Caco-2 (cell line): ENCODE data around the gene XPO5. TPM values are rescaled to one million over a fixed set of nuclear protein-coding genes. Genes with fewer than 3 reads are reported as not detected.
A peak's percentile ranks its signal among the peaks of the same experiment; 100 is the strongest.

Experiments used
- BruUV-seq: library from RNA; stranded (reverse); fragments of 400-500 nt; replicated peaks from 2 replicates; lab custom pipeline; 2021; lab: Mats Ljungman, UMichigan
- CTCF ChIA-PET: fragments of 300-600 bp; sonication (Branson Sonifier 250); formaldehyde crosslinking; loops from one replicate; lab custom pipeline; 2022; ENCODE audit warnings: antibody characterized with exemption; lab: Charles Lee
- POLR2A ChIA-PET: fragments of 300-600 bp; sonication (Branson Sonifier 250); formaldehyde crosslinking; loops from one replicate; lab custom pipeline; 2022; ENCODE audit warnings: antibody characterized with exemption; lab: Charles Lee
- DNase-seq, 2 experiments: peaks; one replicate each; pipeline versions ENCODE4 v3.0.0 to v3.0.0-alpha.2; 2020 to 2022
- H3K27me3 ChIP-seq: replicated peaks from 2 replicates; pipeline ENCODE4 v1.6.0; 2011; ENCODE audit warnings: low read length; ENCODE audit not compliant: control insufficient read depth, insufficient read depth
- H3K36me3 ChIP-seq: 2 replicates; pipeline ENCODE4 v1.5.1; 2011; ENCODE audit warnings: low read length; ENCODE audit not compliant: control insufficient read depth, insufficient read depth
- H3K4me1 ChIP-seq: fragments of 250-450 bp; sonication (Bioruptor Pico); 2 replicates; pipeline ENCODE4 v1.5.1; 2020; ENCODE audit warnings: mild to moderate bottlenecking
- H3K4me3 ChIP-seq: 2 replicates; pipeline ENCODE4 v1.5.1; 2011; ENCODE audit warnings: low read depth, mild to moderate bottlenecking, control low read depth, low read length
- H3K9me3 ChIP-seq: fragments of 250-450 bp; sonication (Bioruptor Pico); 2 replicates; pipeline ENCODE4 v1.5.1; 2020; ENCODE audit warnings: mild to moderate bottlenecking, moderate library complexity
- H3K27ac Mint-ChIP-seq: one replicate; pipeline ENCODE4 v1.8.0; 2022; ENCODE audit warnings: mixed read lengths; ENCODE audit not compliant: unreplicated experiment
- H3K27me3 Mint-ChIP-seq: one replicate; pipeline ENCODE4 v1.8.0; 2022; ENCODE audit warnings: mixed read lengths; ENCODE audit not compliant: insufficient read depth, unreplicated experiment
- H3K36me3 Mint-ChIP-seq: one replicate; pipeline ENCODE4 v1.8.0; 2022; ENCODE audit warnings: mild to moderate bottlenecking, mixed read lengths; ENCODE audit not compliant: insufficient read depth, unreplicated experiment
- H3K4me1 Mint-ChIP-seq: one replicate; pipeline ENCODE4 v1.8.0; 2022; ENCODE audit warnings: low read depth, mixed read lengths; ENCODE audit not compliant: unreplicated experiment
- H3K4me3 Mint-ChIP-seq: one replicate; pipeline ENCODE4 v1.8.0; 2022; ENCODE audit warnings: mild to moderate bottlenecking, moderate library complexity, mixed read lengths; ENCODE audit not compliant: unreplicated experiment
- H3K9me3 Mint-ChIP-seq: one replicate; pipeline ENCODE4 v1.8.0; 2022; ENCODE audit warnings: mixed read lengths; ENCODE audit not compliant: unreplicated experiment
- CTCF ChIP-seq, 2 experiments: fragments of 200-600 bp in 1 of 2; IDR thresholded peaks; 1 replicate in 1 of 2; 2 replicates in 1 of 2; pipeline versions ENCODE4 v1.5.1 to v1.8.0; 2011 to 2022; ENCODE audit warnings: antibody characterized with exemption in 1 of 2, control low read depth in 1 of 2, inconsistent platforms in 1 of 2, low read depth in 1 of 2, low read length in 1 of 2, mild to moderate bottlenecking in 1 of 2, moderate library complexity in 1 of 2; ENCODE audit not compliant: insufficient read depth in 1 of 2, severe bottlenecking in 1 of 2, unreplicated experiment in 1 of 2
- intact Hi-C: fragments of 100-400 bp; cut with micrococcal nuclease; formaldehyde crosslinking; loops from one replicate; pipeline ENCODE4 v1.10.0; 2022; ENCODE audit not compliant: unreplicated experiment
- total RNA-seq: library from RNA; stranded (reverse); gene quantifications from 2 replicates; pipeline ENCODE4 v1.2.3, GENCODE V29; 2022

XPO5 gene
- total RNA-seq, 1 experiment from 2014 or later = 79.3 TPM

GRCh38 chr6:43506667-43507471, 69.0 kb downstream of the XPO5 start:
- Histone ChIP-seq H3K9me3 (no peaks in the 10 kb centered on the region), H3K36me3 (no peaks in the 10 kb centered on the region; the same call in 1 of the 2 replicates), H3K4me1 (peaks cover 10% of the 10 kb centered on the region; the same call in 1 of the 2 replicates), H3K4me3 (no peak overlapping the region), H3K27me3 (no peaks in the 10 kb centered on the region)
- H3K36me3 Mint-ChIP-seq = peaks cover 36% of the 10 kb centered on the region
- peak; percentile 70 to 84 for DNase-seq
- peaks cover 6% of the 10 kb centered on the region for H3K27me3 Mint-ChIP-seq
- CTCF ChIA-PET = interaction anchor here (0.8 to 2.9 kb wide), 9 partner anchors 10 to 278 kb away, joined by 3 to 20 read pairs (median 8); partner anchors contain the start of genes DNPH1, POLR1C, YIPF3 and ZNF318
- H3K4me1 Mint-ChIP-seq = peaks cover 7% of the 10 kb centered on the region
- no peaks in the 10 kb centered on the region for H3K9me3 Mint-ChIP-seq
- TF ChIP-seq CTCF (IDR thresholded peaks at IDR 0.05; ENCODE audit: insufficient read depth in 1 of 2, low read depth in 1 of 2, low read length in 1 of 2, severe bottlenecking in 1 of 2, unreplicated experiment in 1 of 2) = peak; percentile 88
- H3K27ac Mint-ChIP-seq = no peak overlapping the region
- H3K4me3 Mint-ChIP-seq = no peak overlapping the region
- POLR2A ChIA-PET = interaction anchor here (0.7 kb wide), 1 partner anchor 10 kb away, joined by 3 read pairs; no protein-coding TSS in a partner anchor
- no TSS peak for BruUV-seq
- intact Hi-C loops = loop anchor here (1.0 to 10.0 kb wide), 3 partner anchors 53 to 602 kb away; no protein-coding TSS in a partner anchor

- no peak for DNase-seq
- Mint-ChIP-seq H3K27ac (no peak overlapping the region), H3K36me3 (peaks cover 31% of the 10 kb centered on the region), H3K9me3 (no peaks in the 10 kb centered on the region), H3K4me1 (peaks cover 7% of the 10 kb centered on the region), H3K27me3 (peaks cover 6% of the 10 kb centered on the region), H3K4me3 (peak overlapping the region; percentile 30)
- ChIA-PET CTCF (interaction anchor here (1.0 to 2.9 kb wide), 9 partner anchors 10 to 277 kb away, joined by 3 to 20 read pairs (median 8); partner anchors contain the start of genes DNPH1, POLR1C, YIPF3 and ZNF318), POLR2A (interaction anchor here (0.7 kb wide), 1 partner anchor 10 kb away, joined by 3 read pairs; no protein-coding TSS in a partner anchor)
- intact Hi-C loops = loop anchor here (1.0 to 10.0 kb wide), 3 partner anchors 52 to 601 kb away; no protein-coding TSS in a partner anchor
- BruUV-seq = TSS peak; percentile 15
- no peak overlapping the region for H3K4me3 ChIP-seq
- H3K9me3 ChIP-seq = no peaks in the 10 kb centered on the region
- peaks cover 10% of the 10 kb centered on the region; the same call in 1 of the 2 replicates for H3K4me1 ChIP-seq
- no peak for TF ChIP-seq CTCF (IDR thresholded peaks at IDR 0.05; ENCODE audit: insufficient read depth in 1 of 2, low read depth in 1 of 2, low read length in 1 of 2, severe bottlenecking in 1 of 2, unreplicated experiment in 1 of 2)
- H3K36me3 ChIP-seq = no peaks in the 10 kb centered on the region; the same call in 1 of the 2 replicates
- no peaks in the 10 kb centered on the region for H3K27me3 ChIP-seq
Observed at GRCh38 chr6:43506171-43506570, 69.7 kb downstream of the XPO5 start.

- ChIA-PET POLR2A (no interaction called here), CTCF (interaction anchor here (0.6 to 2.9 kb wide), 9 partner anchors 11 to 276 kb away, joined by 3 to 20 read pairs (median 8); partner anchors contain the start of genes DNPH1, POLR1C, TJAP1 and YIPF3)
- BruUV-seq = no TSS peak
- H3K4me3 ChIP-seq = no peak overlapping the region
- no peaks in the 10 kb centered on the region for H3K9me3 ChIP-seq
- Mint-ChIP-seq H3K4me1 (peaks cover 7% of the 10 kb centered on the region), H3K4me3 (no peak overlapping the region), H3K27me3 (peaks cover 6% of the 10 kb centered on the region), H3K36me3 (peaks cover 27% of the 10 kb centered on the region), H3K27ac (no peak overlapping the region), H3K9me3 (no peaks in the 10 kb centered on the region)
- DNase-seq = peak in 1 of 2 experiments; percentile 23
- TF ChIP-seq CTCF (IDR thresholded peaks at IDR 0.05; ENCODE audit: insufficient read depth in 1 of 2, low read depth in 1 of 2, low read length in 1 of 2, severe bottlenecking in 1 of 2, unreplicated experiment in 1 of 2) = peak; percentile 11 to 18
- intact Hi-C loops = loop anchor here (1.0 to 10.0 kb wide), 3 partner anchors 51 to 601 kb away; no protein-coding TSS in a partner anchor
- H3K4me1 ChIP-seq = peaks cover 10% of the 10 kb centered on the region; the same call in 1 of the 2 replicates
- H3K27me3 ChIP-seq = no peaks in the 10 kb centered on the region
- no peaks in the 10 kb centered on the region; the same call in 1 of the 2 replicates for H3K36me3 ChIP-seq
Observed at GRCh38 chr6:43505718-43506117, 70.1 kb downstream of the XPO5 start.
